Lower leg skin (tissue), 3 donors: ENCODE results near the gene GSTA4.

Experiments
- POLR2A ChIP-seq, 2 donors: fragments of 450-650 bp; IDR thresholded peaks; one replicate each; pipeline ENCODE4 v1.6.1; 2016 to 2017; ENCODE audit warnings: antibody characterized with exemption in 2 of 2, mild to moderate bottlenecking in 1 of 2, moderate library complexity in 1 of 2
- TF ChIP-seq, protein P1 (sequence below), 3 donors: fragments of 450-650 bp; IDR thresholded peaks; one replicate each; pipeline ENCODE4 v1.5.1; 2016; ENCODE audit warnings: antibody characterized with exemption in 3 of 3, mild to moderate bottlenecking in 3 of 3, moderate library complexity in 2 of 3

DNA sequence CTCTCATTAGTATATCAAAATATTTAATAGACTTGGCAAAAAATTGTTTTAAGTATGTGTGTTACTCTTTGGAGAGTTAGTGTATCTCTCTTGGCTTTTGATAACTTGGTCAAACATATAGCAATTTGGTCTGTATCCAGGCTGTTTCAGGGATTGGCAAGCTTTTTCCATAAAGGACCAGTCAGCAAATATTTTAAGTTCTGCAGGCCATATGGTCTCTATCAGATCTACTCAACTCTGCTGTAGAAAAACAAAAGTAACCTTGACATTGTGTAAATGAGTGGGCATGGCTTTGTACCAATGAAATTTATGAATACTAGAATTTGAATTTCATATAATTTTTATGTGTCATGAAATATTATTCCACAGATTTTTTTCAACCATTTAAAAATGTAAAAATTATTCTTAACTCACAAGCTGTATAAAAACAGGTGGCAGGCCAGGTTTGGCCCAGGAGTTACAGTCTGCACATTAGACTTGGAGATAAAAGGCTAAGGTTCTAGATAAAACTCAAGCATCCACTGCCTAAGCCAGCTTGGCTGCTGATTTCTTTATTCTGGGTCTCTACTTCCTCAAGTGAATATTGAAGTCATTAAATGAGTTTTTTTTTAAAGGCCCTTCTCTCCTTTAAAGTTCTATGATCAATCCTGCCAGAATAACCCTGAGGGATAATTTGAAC is 13.7 kb downstream of the GSTA4 start:
- TF ChIP-seq, protein P1, sequence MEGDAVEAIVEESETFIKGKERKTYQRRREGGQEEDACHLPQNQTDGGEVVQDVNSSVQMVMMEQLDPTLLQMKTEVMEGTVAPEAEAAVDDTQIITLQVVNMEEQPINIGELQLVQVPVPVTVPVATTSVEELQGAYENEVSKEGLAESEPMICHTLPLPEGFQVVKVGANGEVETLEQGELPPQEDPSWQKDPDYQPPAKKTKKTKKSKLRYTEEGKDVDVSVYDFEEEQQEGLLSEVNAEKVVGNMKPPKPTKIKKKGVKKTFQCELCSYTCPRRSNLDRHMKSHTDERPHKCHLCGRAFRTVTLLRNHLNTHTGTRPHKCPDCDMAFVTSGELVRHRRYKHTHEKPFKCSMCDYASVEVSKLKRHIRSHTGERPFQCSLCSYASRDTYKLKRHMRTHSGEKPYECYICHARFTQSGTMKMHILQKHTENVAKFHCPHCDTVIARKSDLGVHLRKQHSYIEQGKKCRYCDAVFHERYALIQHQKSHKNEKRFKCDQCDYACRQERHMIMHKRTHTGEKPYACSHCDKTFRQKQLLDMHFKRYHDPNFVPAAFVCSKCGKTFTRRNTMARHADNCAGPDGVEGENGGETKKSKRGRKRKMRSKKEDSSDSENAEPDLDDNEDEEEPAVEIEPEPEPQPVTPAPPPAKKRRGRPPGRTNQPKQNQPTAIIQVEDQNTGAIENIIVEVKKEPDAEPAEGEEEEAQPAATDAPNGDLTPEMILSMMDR (IDR thresholded peaks at IDR 0.05): no peak
- TF ChIP-seq POLR2A (IDR thresholded peaks at IDR 0.05): no peak
